ENCODE measurements around the gene PEX10. TPM values are rescaled to one million over a fixed set of nuclear protein-coding genes. Genes with fewer than 3 reads are reported as not detected.
A peak's percentile ranks its signal among the peaks of the same experiment; 100 is the strongest.

PEX10 gene
- total RNA-seq, 2 experiments from 2014 or later = 17.1 to 19.0 TPM

GRCh38 chr1:2395245-2395644 lies 17.1 kb downstream of the PEX10 start:
- DNase-seq = no peak
- Mint-ChIP-seq H3K27me3 (no peaks in the 10 kb centered on the region), H3K36me3 (ENCODE audit: low read depth) (peaks cover 47% of the 10 kb centered on the region), H3K4me1 (ENCODE audit: low read depth) (peaks cover 41% of the 10 kb centered on the region), H3K27ac (no peak overlapping the region), H3K9me3 (no peaks in the 10 kb centered on the region), H3K4me3 (no peak overlapping the region)
- no peak for ATAC-seq
- TF ChIP-seq CTCF (IDR thresholded peaks at IDR 0.05) = no peak
- ChIA-PET CTCF (no interaction called here), POLR2A (interaction anchor here (5.5 kb wide), 1 partner anchor 13 kb away, joined by 36 read pairs; no protein-coding TSS in a partner anchor)
- intact Hi-C loops (cut with micrococcal nuclease) = no loop called here

- H3K36me3 Mint-ChIP-seq (ENCODE audit: low read depth) = peaks cover 43% of the 10 kb centered on the region
- no peaks in the 10 kb centered on the region for H3K9me3 Mint-ChIP-seq
- POLR2A ChIA-PET = interaction anchor here (1.0 kb wide), 1 partner anchor 13 kb away, joined by 4 read pairs; no protein-coding TSS in a partner anchor
- no peak for ATAC-seq
- peak overlapping the region; percentile 3 for H3K27ac Mint-ChIP-seq
- CTCF ChIA-PET = no interaction called here
- H3K27me3 Mint-ChIP-seq = no peaks in the 10 kb centered on the region
- intact Hi-C loops (cut with micrococcal nuclease) = no loop called here
- H3K4me1 Mint-ChIP-seq (ENCODE audit: low read depth) = peaks cover 45% of the 10 kb centered on the region
- TF ChIP-seq CTCF (IDR thresholded peaks at IDR 0.05) = no peak
- DNase-seq = no peak
- H3K4me3 Mint-ChIP-seq = no peak overlapping the region
Observed at GRCh38 chr1:2394761-2395160, 17.6 kb downstream of the PEX10 start.

GRCh38 chr1:2394220-2394619 lies 18.1 kb downstream of the PEX10 start:
- Mint-ChIP-seq H3K27ac (peak overlapping the region; percentile 59), H3K9me3 (no peaks in the 10 kb centered on the region), H3K4me1 (ENCODE audit: low read depth) (peaks cover 46% of the 10 kb centered on the region), H3K36me3 (ENCODE audit: low read depth) (peaks cover 39% of the 10 kb centered on the region), H3K27me3 (no peaks in the 10 kb centered on the region), H3K4me3 (no peak overlapping the region)
- DNase-seq = no peak
- intact Hi-C loops (cut with micrococcal nuclease) = no loop called here
- TF ChIP-seq CTCF (IDR thresholded peaks at IDR 0.05) = no peak
- POLR2A ChIA-PET = interaction anchor here (1.0 to 2.2 kb wide), 2 partner anchors 13 to 17 kb away, joined by 4 to 6 read pairs; no protein-coding TSS in a partner anchor
- CTCF ChIA-PET = interaction anchor here (1.0 kb wide), 1 partner anchor 199 kb away, joined by 4 read pairs; the partner anchor contains the start of gene FAAP20
- ATAC-seq = no peak

GRCh38 chr1:2393471-2393877 lies 18.9 kb downstream of the PEX10 start:
- no peaks in the 10 kb centered on the region for H3K27me3 Mint-ChIP-seq
- no peak for DNase-seq
- peaks cover 33% of the 10 kb centered on the region for H3K36me3 Mint-ChIP-seq (ENCODE audit: low read depth)
- intact Hi-C loops (cut with micrococcal nuclease) = no loop called here
- CTCF ChIA-PET = interaction anchor here (1.0 to 6.2 kb wide), 2 partner anchors 12 to 199 kb away, joined by 4 to 25 read pairs; partner anchors contain the start of gene FAAP20
- H3K4me3 Mint-ChIP-seq = peak overlapping the region; percentile 92
- no peak for ATAC-seq
- peaks cover 46% of the 10 kb centered on the region for H3K4me1 Mint-ChIP-seq (ENCODE audit: low read depth)
- H3K9me3 Mint-ChIP-seq = no peaks in the 10 kb centered on the region
- POLR2A ChIA-PET = interaction anchor here (0.6 to 2.5 kb wide), 4 partner anchors 9 to 199 kb away, joined by 3 to 6 read pairs (median 5); partner anchors contain the start of gene FAAP20
- TF ChIP-seq CTCF (IDR thresholded peaks at IDR 0.05) = no peak
- peak overlapping the region; percentile 90 for H3K27ac Mint-ChIP-seq

- Mint-ChIP-seq H3K4me1 (ENCODE audit: low read depth) (peaks cover 46% of the 10 kb centered on the region), H3K4me3 (peak overlapping the region; percentile 92), H3K27me3 (no peaks in the 10 kb centered on the region), H3K27ac (peak overlapping the region; percentile 90), H3K36me3 (ENCODE audit: low read depth) (peaks cover 33% of the 10 kb centered on the region), H3K9me3 (no peaks in the 10 kb centered on the region)
- no peak for ATAC-seq
- ChIA-PET POLR2A (interaction anchor here (0.6 to 2.5 kb wide), 6 partner anchors 8 to 204 kb away, joined by 3 to 6 read pairs (median 4); partner anchors contain the start of gene FAAP20), CTCF (interaction anchor here (6.2 kb wide), 1 partner anchor 12 kb away, joined by 25 read pairs; no protein-coding TSS in a partner anchor)
- no peak for DNase-seq
- intact Hi-C loops (cut with micrococcal nuclease) = no loop called here
- TF ChIP-seq CTCF (IDR thresholded peaks at IDR 0.05) = no peak
Observed at GRCh38 chr1:2392686-2393085, 19.7 kb downstream of the PEX10 start.
